T-cell (primary cell): Measurements from ENCODE around the gene VPS4A. TPM values are rescaled to one million over a fixed set of nuclear protein-coding genes. Genes with fewer than 3 reads are reported as not detected.
A peak's percentile ranks its signal among the peaks of the same experiment; 100 is the strongest.
"Not testable (repeated sequence)": the region's sequence is repeated elsewhere in the genome, so short reads cannot be mapped to it uniquely, and the experiment has no call there.

Experiments used
- ATAC-seq, 4 experiments: fragments of 200-7000 bp in 3 of 4; fragments of 150-1000 bp in 1 of 4; cut with Tn5 transposase; replicated peaks in 1 of 4; 1 replicate in 3 of 4; 2 replicates in 1 of 4; pipeline ENCODE4 v1.10.0; 2021; ENCODE audit warnings: moderate library complexity in 3 of 4, mild to moderate bottlenecking in 2 of 4, moderate number of reproducible peaks in 1 of 4
- CTCF ChIA-PET, 2 donors: fragments of 300-600 bp; sonication (Branson Sonifier 250); formaldehyde crosslinking; loops; one replicate each; lab custom pipeline; 2022; ENCODE audit warnings: antibody characterized with exemption in 2 of 2; lab: Charles Lee
- POLR2A ChIA-PET, 2 donors: fragments of 300-600 bp; sonication (Branson Sonifier 250); formaldehyde crosslinking; loops; one replicate each; lab custom pipeline; 2022; ENCODE audit warnings: antibody characterized with exemption in 2 of 2; lab: Charles Lee
- DNase-seq, 35 experiments: peaks; one replicate each; pipeline versions ENCODE4 v3.0.0 to v3.0.0-alpha.2; 2013 to 2023
- H3K27ac ChIP-seq: one replicate; pipeline ENCODE4 v1.5.1; 2013; ENCODE audit warnings: low read length
- H3K27me3 ChIP-seq, 2 experiments: replicated peaks in 1 of 2; 1 replicate in 1 of 2; 2 replicates in 1 of 2; pipeline versions ENCODE4 v1.6.1 to v1.7.0; 2013; ENCODE audit warnings: low read length in 1 of 2, mixed read lengths in 1 of 2; ENCODE audit not compliant: control insufficient read depth in 2 of 2, insufficient read depth in 2 of 2; ENCODE audit errors: extremely low read depth in 1 of 2
- H3K36me3 ChIP-seq, 2 donors: 1 replicate in 1 of 2; 2 replicates in 1 of 2; pipeline versions ENCODE4 v1.6.1 to v1.7.0; 2013; ENCODE audit warnings: low read length in 1 of 2; ENCODE audit not compliant: control insufficient read depth in 2 of 2, insufficient read depth in 1 of 2; ENCODE audit errors: extremely low read depth in 1 of 2
- H3K4me1 ChIP-seq, 2 experiments: 1 replicate in 1 of 2; 2 replicates in 1 of 2; pipeline versions ENCODE4 v1.6.1 to v1.7.0; 2013; ENCODE audit warnings: low read length in 2 of 2, mixed read lengths in 1 of 2; ENCODE audit not compliant: insufficient read depth in 2 of 2, control insufficient read depth in 1 of 2; ENCODE audit errors: extremely low read depth in 1 of 2
- H3K4me3 ChIP-seq, 2 donors: 1 replicate in 1 of 2; 2 replicates in 1 of 2; pipeline versions ENCODE4 v1.5.1 to v1.7.0; 2013; ENCODE audit warnings: mild to moderate bottlenecking in 2 of 2, low read length in 1 of 2, moderate library complexity in 1 of 2; ENCODE audit not compliant: control insufficient read depth in 1 of 2; ENCODE audit errors: extremely low read depth in 1 of 2
- H3K9me3 ChIP-seq: 2 replicates; pipeline ENCODE4 v1.7.0; 2013
- H3K27ac Mint-ChIP-seq, 2 donors: one replicate each; pipeline ENCODE4 v1.8.0; 2020 to 2021; ENCODE audit warnings: mild to moderate bottlenecking in 2 of 2, mixed read lengths in 2 of 2
- H3K27me3 Mint-ChIP-seq, 2 donors: one replicate each; pipeline ENCODE4 v1.8.0; 2021 to 2022; ENCODE audit warnings: mixed read lengths in 2 of 2
- H3K36me3 Mint-ChIP-seq: one replicate; pipeline ENCODE4 v1.8.0; 2021; ENCODE audit warnings: mixed read lengths
- H3K4me1 Mint-ChIP-seq, 3 donors: one replicate each; pipeline ENCODE4 v1.8.0; 2020 to 2022; ENCODE audit warnings: mixed read lengths in 3 of 3, mild to moderate bottlenecking in 1 of 3
- H3K4me3 Mint-ChIP-seq, 3 donors: one replicate each; pipeline ENCODE4 v1.8.0; 2020 to 2022; ENCODE audit warnings: mild to moderate bottlenecking in 3 of 3, mixed read lengths in 3 of 3, moderate library complexity in 3 of 3
- H3K9me3 Mint-ChIP-seq, 3 donors: one replicate each; pipeline ENCODE4 v1.8.0; 2020 to 2022; ENCODE audit warnings: mixed read lengths in 3 of 3
- WGBS: methylation state at CpG from one replicate; pipeline ENCODE4 v1.1.5; 2013; ENCODE audit warnings: missing lambda C conversion rate; ENCODE audit not compliant: insufficient coverage; 5-methylcytosine and 5-hydroxymethylcytosine counted together
- total RNA-seq, 35 experiments: library from RNA in 6 of 35; stranded (reverse) in 6 of 35; fragments of 120-200 nt in 1 of 35; gene quantifications; one replicate each; pipeline versions ENCODE4 v1.2.1 to v1.2.4 and lab custom pipeline; 2013 to 2026

Gene VPS4A
- total RNA-seq, 5 donors from 2014 or later (not counting 1 experiment from before 2014, with no cell fraction given): 40.5 to 61.9 (median 55.9) TPM

- no peak for ATAC-seq
- no peaks in the 10 kb centered on the region for H3K4me1 ChIP-seq
- no peak overlapping the region for H3K27ac Mint-ChIP-seq
- ChIA-PET POLR2A (interaction anchor here in 1 of 2 donors (0.5 kb wide), 1 partner anchor 853 kb away, joined by 3 read pairs; no protein-coding TSS in a partner anchor), CTCF (interaction anchor here (0.6 to 3.2 kb wide), 6 partner anchors 100 to 277 kb away, joined by 3 to 42 read pairs (median 4); partner anchors contain the start of gene SNTB2 (in 1 of the 2))
- peak in 18 of 35 experiments; percentile 10 to 82 (median 35) for DNase-seq
- no peaks in the 10 kb centered on the region for H3K9me3 Mint-ChIP-seq
- peaks cover 0 to 2% (median 0%) of the 10 kb centered on the region in 3 donors for H3K4me1 Mint-ChIP-seq
- no peak overlapping the region for H3K4me3 Mint-ChIP-seq
- peaks cover 6% of the 10 kb centered on the region for H3K36me3 Mint-ChIP-seq
- H3K36me3 ChIP-seq: peaks cover 0 to 8% of the 10 kb centered on the region in 2 donors
- H3K4me3 ChIP-seq: no peak overlapping the region
- no peaks in the 10 kb centered on the region for H3K27me3 ChIP-seq
- H3K27ac ChIP-seq: no peak overlapping the region
- 94% methylated on average over 11 of the region's 13 CpGs for WGBS
- no peaks in the 10 kb centered on the region for H3K9me3 ChIP-seq
- no peaks in the 10 kb centered on the region for H3K27me3 Mint-ChIP-seq
These were observed 24.0 kb upstream of the VPS4A start for GRCh38 chr16:69286941-69287713.

GRCh38 chr16:69291657-69292056, 19.5 kb upstream of the VPS4A start:
- H3K4me3 ChIP-seq, H3K27me3 Mint-ChIP-seq, H3K9me3 Mint-ChIP-seq, H3K36me3 Mint-ChIP-seq, POLR2A ChIA-PET, H3K4me3 Mint-ChIP-seq, CTCF ChIA-PET, H3K27me3 ChIP-seq, H3K27ac ChIP-seq, H3K9me3 ChIP-seq, H3K27ac Mint-ChIP-seq, H3K4me1 Mint-ChIP-seq, H3K4me1 ChIP-seq, H3K36me3 ChIP-seq, ATAC-seq, DNase-seq: not testable (repeated sequence)
- 100% methylated on average over 3 of the region's 9 CpGs for WGBS

- H3K27ac Mint-ChIP-seq: no peak overlapping the region
- no peaks in the 10 kb centered on the region for H3K27me3 ChIP-seq
- no peaks in the 10 kb centered on the region for H3K4me1 Mint-ChIP-seq
- no peaks in the 10 kb centered on the region for H3K9me3 Mint-ChIP-seq
- POLR2A ChIA-PET: no interaction called here
- H3K9me3 ChIP-seq: no peaks in the 10 kb centered on the region
- no peaks in the 10 kb centered on the region for H3K27me3 Mint-ChIP-seq
- DNase-seq: no peak
- CTCF ChIA-PET: no interaction called here
- 80% methylated on average over 3 of the region's 3 CpGs for WGBS
- no peak overlapping the region for H3K4me3 Mint-ChIP-seq
- no peak overlapping the region for H3K27ac ChIP-seq
- H3K36me3 ChIP-seq: no peaks in the 10 kb centered on the region
- H3K4me1 ChIP-seq: no peaks in the 10 kb centered on the region
- ATAC-seq: no peak
- H3K4me3 ChIP-seq: no peak overlapping the region
- peaks cover 3% of the 10 kb centered on the region for H3K36me3 Mint-ChIP-seq
These were observed 17.7 kb upstream of the VPS4A start for GRCh38 chr16:69293401-69293800.

- H3K27me3 Mint-ChIP-seq: no peaks in the 10 kb centered on the region
- H3K9me3 Mint-ChIP-seq: no peaks in the 10 kb centered on the region
- H3K9me3 ChIP-seq: no peaks in the 10 kb centered on the region
- no peaks in the 10 kb centered on the region for H3K36me3 ChIP-seq
- ChIA-PET POLR2A (no interaction called here), CTCF (no interaction called here)
- H3K36me3 Mint-ChIP-seq: peaks cover 3% of the 10 kb centered on the region
- H3K4me1 Mint-ChIP-seq: no peaks in the 10 kb centered on the region
- no peak for DNase-seq
- WGBS: no CpG with 5 or more reads among the region's 1 CpG
- H3K4me3 Mint-ChIP-seq: no peak overlapping the region
- no peak overlapping the region for H3K4me3 ChIP-seq
- H3K4me1 ChIP-seq: no peaks in the 10 kb centered on the region
- H3K27me3 ChIP-seq: no peaks in the 10 kb centered on the region
- no peak overlapping the region for H3K27ac ChIP-seq
- H3K27ac Mint-ChIP-seq: no peak overlapping the region
- no peak for ATAC-seq
These were observed 17.1 kb upstream of the VPS4A start for GRCh38 chr16:69294051-69294450.

- H3K4me1 ChIP-seq, H3K27ac Mint-ChIP-seq, H3K27me3 Mint-ChIP-seq, H3K4me3 Mint-ChIP-seq, H3K4me3 ChIP-seq, POLR2A ChIA-PET, H3K4me1 Mint-ChIP-seq, CTCF ChIA-PET, H3K9me3 ChIP-seq, H3K27me3 ChIP-seq, ATAC-seq, DNase-seq, H3K27ac ChIP-seq, H3K9me3 Mint-ChIP-seq: not testable (repeated sequence)
- WGBS: 100% methylated on average over 3 of the region's 7 CpGs
- H3K36me3 ChIP-seq: peaks cover 0 to 16% of the 10 kb centered on the region in 2 donors
- H3K36me3 Mint-ChIP-seq: peaks cover 15% of the 10 kb centered on the region
These were observed 14.4 kb upstream of the VPS4A start for GRCh38 chr16:69296771-69297170.

GRCh38 chr16:69298261-69298660, 12.9 kb upstream of the VPS4A start:
- H3K27ac ChIP-seq: no peak overlapping the region
- no peak overlapping the region for H3K4me3 Mint-ChIP-seq
- no peaks in the 10 kb centered on the region for H3K4me1 ChIP-seq
- H3K36me3 Mint-ChIP-seq: peaks cover 17% of the 10 kb centered on the region
- WGBS: no CpG with 5 or more reads among the region's 4 CpGs
- H3K27me3 ChIP-seq: no peaks in the 10 kb centered on the region
- H3K4me1 Mint-ChIP-seq: no peaks in the 10 kb centered on the region
- H3K27me3 Mint-ChIP-seq: no peaks in the 10 kb centered on the region
- DNase-seq: no peak
- ChIA-PET POLR2A (no interaction called here), CTCF (no interaction called here)
- no peak overlapping the region for H3K27ac Mint-ChIP-seq
- H3K36me3 ChIP-seq: peaks cover 5 to 16% of the 10 kb centered on the region in 2 donors
- no peak overlapping the region for H3K4me3 ChIP-seq
- H3K9me3 ChIP-seq: no peaks in the 10 kb centered on the region
- no peak for ATAC-seq
- H3K9me3 Mint-ChIP-seq: no peaks in the 10 kb centered on the region
